Measurements from ENCODE around the gene DHODH.

- TF ChIP-seq, protein P1, sequence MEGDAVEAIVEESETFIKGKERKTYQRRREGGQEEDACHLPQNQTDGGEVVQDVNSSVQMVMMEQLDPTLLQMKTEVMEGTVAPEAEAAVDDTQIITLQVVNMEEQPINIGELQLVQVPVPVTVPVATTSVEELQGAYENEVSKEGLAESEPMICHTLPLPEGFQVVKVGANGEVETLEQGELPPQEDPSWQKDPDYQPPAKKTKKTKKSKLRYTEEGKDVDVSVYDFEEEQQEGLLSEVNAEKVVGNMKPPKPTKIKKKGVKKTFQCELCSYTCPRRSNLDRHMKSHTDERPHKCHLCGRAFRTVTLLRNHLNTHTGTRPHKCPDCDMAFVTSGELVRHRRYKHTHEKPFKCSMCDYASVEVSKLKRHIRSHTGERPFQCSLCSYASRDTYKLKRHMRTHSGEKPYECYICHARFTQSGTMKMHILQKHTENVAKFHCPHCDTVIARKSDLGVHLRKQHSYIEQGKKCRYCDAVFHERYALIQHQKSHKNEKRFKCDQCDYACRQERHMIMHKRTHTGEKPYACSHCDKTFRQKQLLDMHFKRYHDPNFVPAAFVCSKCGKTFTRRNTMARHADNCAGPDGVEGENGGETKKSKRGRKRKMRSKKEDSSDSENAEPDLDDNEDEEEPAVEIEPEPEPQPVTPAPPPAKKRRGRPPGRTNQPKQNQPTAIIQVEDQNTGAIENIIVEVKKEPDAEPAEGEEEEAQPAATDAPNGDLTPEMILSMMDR (IDR thresholded peaks at IDR 0.05 in 2 of 3, conservative IDR thresholded peaks at IDR 0.05 in 1 of 3; ENCODE audit: control insufficient read depth in 2 of 3, extremely low read depth in 1 of 3, insufficient read depth in 1 of 3, low read depth in 3 of 3, low read length in 3 of 3), result no peak
- TF ChIP-seq HDAC2 (IDR thresholded peaks at IDR 0.05) (no peak), MXI1 (IDR thresholded peaks at IDR 0.05; ENCODE audit: low read depth, low read length) (no peak), MYC (IDR thresholded peaks at IDR 0.05; ENCODE audit: insufficient read depth, insufficient read length, insufficient replicate concordance, low read length, severe bottlenecking) (no peak), CEBPB (IDR thresholded peaks at IDR 0.05; ENCODE audit: borderline replicate concordance in 1 of 2, low read depth in 2 of 2, low read length in 2 of 2) (no peak), RFX5 (IDR thresholded peaks at IDR 0.05; ENCODE audit: low read depth, low read length) (no peak)
- TF ChIP-seq, protein P2, sequence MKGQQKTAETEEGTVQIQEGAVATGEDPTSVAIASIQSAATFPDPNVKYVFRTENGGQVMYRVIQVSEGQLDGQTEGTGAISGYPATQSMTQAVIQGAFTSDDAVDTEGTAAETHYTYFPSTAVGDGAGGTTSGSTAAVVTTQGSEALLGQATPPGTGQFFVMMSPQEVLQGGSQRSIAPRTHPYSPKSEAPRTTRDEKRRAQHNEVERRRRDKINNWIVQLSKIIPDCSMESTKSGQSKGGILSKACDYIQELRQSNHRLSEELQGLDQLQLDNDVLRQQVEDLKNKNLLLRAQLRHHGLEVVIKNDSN (IDR thresholded peaks at IDR 0.05; ENCODE audit: borderline replicate concordance, extremely low read length, insufficient read depth, low read depth, low read length), result no peak
Measured at GRCh38 chr16:72012607-72013006, 4.1 kb downstream of the DHODH start.

Measured in GM12878 (cell line).